Hindlimb muscle (tissue), 1 donor: ENCODE data around the gene STYXL2. TPM values are rescaled to one million over a fixed set of nuclear protein-coding genes. Genes with fewer than 3 reads are reported as not detected.

Experiments used
- DNase-seq: peaks from one replicate; pipeline ENCODE4 v3.0.0-alpha.2; 2013
- polyA plus RNA-seq: library from polyadenylated mRNA; unstranded; fragments of 120-200 nt; gene quantifications from one replicate; pipeline ENCODE4 v1.2.1, GENCODE V29; 2013; ENCODE audit not compliant: insufficient read length

Gene STYXL2
- polyA plus RNA-seq, 1 donor: 138 TPM

- DNase-seq: no peak
Observed at GRCh38 chr1:167081594-167082156, 12.2 kb upstream of the STYXL2 start.

DNA sequence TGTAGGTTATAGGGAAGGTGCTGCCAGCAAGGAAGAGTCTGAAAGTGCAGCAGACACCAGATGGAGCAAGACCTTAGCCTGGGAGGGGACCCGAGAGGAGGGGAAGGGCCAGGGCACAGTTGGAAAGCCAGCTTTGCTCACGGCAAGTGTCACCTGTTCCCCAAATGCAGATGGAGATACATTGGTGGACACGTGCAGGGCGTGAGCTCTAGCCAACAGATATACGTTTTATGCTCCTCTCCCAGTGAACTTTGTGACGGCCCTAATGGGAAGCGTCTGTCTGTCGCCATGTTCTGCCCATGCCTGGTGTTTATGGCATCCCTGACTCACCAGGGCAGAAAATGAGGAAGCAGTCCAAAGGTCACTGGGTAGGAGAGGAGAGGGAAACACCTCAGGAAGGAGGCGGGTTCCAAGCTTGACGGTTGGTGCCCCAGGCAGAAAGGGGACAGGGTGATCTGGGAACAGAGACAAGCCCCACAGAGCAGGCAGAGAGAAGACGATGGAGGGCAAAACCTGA is 11.3 kb upstream of the STYXL2 start:
- DNase-seq: no peak

DNA sequence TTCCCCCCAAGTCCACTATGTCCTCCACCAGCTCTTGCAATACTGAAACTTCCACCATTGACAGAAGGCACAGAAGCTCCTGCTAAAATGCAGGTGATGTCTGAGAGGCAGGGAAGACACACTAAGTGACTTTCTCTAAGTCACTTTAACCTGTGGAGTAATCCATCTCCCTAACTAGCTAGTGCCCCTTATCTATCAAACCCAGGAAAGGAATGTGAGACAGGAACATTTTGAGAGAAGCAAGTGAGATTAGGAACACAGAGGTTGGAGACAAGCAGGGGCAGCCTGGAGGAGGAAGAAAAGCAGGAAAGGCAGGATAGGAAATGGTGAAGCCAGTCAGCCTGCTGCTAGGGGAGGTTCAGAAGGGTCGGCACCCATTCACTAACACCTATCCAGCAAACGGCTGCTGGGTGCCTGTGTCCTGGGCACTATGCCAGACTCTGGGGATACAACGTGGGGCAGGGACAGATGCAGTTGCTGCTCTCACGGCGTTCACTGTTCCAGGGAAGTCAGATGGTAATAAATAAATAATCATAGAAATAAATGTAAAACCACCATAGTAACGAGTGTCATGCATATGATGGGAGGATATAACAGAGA is 10.7 kb upstream of the STYXL2 start:
- no peak for DNase-seq

GRCh38 chr1:167083871-167084270 is 10.0 kb upstream of the STYXL2 start:
- no peak for DNase-seq

DNA sequence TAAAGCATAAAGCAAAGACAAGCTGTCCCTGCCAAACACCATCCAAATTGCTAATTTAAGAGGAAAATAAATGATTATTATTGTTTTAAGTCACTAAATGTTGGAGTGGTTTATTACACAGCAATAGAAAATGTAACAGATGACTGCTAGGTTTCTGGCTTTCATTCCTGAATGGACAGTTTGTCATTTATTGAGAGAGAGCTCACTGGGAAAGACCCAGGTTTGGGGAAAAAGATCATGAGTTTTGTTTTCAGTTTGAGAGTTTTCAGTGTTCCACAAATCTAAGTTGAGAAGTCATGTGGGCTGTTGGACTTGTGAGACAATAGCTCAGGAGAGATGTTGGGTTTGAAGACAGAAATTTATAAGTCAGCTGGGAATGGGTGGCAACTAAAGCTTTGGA is 9.1 kb upstream of the STYXL2 start:
- DNase-seq: no peak

- no peak for DNase-seq
Observed at GRCh38 chr1:167086033-167086432, 7.8 kb upstream of the STYXL2 start.

DNA sequence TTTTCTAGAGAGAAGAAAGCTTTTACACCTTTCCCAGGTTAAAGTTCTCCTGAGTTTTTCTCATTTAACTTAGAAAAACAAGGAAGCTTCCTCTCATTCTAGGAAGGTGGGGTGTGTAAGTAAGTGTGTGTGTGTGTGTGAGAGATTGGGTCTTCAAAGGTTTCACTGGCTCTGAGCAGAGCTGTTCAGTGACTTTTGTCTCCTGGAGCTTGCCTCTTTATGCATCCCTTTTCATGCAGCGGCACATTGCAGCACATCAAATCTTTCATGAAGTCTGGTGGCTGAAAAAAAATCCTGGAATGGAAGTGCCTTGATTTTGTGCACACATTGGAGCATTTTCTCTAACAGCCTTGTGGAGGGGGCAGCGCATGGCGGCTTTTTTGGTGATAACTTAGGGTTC is 7.1 kb upstream of the STYXL2 start:
- no peak for DNase-seq

- DNase-seq: no peak
Observed at GRCh38 chr1:167088746-167089417, 5.0 kb upstream of the STYXL2 start.

DNA sequence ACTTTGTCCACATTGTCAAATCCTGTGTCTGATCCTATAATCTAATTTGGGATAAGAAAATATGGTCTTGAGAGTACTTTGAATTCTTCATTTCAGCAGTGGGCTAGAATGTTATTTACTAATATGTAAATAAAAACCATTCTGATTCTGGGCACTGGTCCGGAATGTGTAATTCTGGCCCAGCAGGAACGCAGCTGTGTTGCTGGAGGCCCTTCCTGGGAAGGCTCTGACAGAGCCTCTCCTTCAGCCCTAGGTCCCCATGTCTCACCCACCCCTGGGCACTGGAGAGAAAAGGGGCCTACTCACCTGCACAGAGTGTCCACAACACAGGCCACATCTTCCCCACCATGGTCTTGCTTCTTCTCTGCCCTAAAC is 3.9 kb upstream of the STYXL2 start:
- DNase-seq: no peak

- DNase-seq: no peak
Observed at GRCh38 chr1:167090314-167090942, 3.4 kb upstream of the STYXL2 start, which contains the start of gene GPA33. Gene GPA33 (minus strand): TSS chr1:167090377. CDS start chr1:167090287, 90 bp downstream.

GRCh38 chr1:167092653-167093052 is 1.2 kb upstream of the STYXL2 start:
- no peak for DNase-seq

- DNase-seq: no peak
Observed at GRCh38 chr1:167094690-167095089, 815 bp downstream of the STYXL2 start.

- DNase-seq: no peak
Observed at GRCh38 chr1:167095368-167095767, 1.5 kb downstream of the STYXL2 start.

DNA sequence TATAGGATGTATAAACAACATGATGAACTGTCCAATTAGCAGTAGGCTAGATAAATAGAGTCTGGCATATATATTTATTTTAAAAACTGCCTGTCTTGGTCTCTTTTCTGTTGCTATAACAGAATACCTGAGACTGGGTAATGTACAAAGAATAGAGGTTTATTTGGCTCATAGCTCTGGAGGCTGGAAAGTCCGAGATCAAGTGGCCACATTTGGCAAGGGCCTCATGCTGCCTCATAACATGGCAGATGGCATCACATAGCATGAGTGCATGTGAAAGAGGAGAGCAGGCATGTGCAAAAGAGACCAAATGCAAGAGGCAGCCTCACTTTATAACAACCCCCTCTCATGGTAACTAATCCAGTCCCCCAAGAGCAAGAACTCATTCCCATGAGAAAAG is 6.0 kb downstream of the STYXL2 start:
- no peak for DNase-seq

DNA sequence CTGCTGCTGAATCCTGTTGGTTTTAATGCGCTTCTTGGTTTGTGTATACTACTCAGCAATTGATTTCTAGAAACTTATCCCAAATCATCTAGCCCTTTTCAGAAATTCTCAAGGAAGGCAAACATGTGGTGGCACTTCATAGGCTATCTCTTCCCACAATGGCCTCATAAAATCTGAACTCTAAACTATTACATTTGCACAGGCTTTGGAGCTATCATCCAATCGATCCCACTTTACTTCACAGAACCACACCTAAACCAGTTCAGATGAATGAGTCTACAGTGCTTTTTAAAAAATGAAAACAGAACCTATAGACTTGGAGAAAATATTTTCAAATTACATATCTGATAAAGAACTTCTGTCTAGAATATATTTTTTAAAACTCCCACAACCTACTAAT is 6.9 kb downstream of the STYXL2 start:
- DNase-seq: no peak

- no peak for DNase-seq
Observed at GRCh38 chr1:167101754-167102153, 7.9 kb downstream of the STYXL2 start.

DNA sequence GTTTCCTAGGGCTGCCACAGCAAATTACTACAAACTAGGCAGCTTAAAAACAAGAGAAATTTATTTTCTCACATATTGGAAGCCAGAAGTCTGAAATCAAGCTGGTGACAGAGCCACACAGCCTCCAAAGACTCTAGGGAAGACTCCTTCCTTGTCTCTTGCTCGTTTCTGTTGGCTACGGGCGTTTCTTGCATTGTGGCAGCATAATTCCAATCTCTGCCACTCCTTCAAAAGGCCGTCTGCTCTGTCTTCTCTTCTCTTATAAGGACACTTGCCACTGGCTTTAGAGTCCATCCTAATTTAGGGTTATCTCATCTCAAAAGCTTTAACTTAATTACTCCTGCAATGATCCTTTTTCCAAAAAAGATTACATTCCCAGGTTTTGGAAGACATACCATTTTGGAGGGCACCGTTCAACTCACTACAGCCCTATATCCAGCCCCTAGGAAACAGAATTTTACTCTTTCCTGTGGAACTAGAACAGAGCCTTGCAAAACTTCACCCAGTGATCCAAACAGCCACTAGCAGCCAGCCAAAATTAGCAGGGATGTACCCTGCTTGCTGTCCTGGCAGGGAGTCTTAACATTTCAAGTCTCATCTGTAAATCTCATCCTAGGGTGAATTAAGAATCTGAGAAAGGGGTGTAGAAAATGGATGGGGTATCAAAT is 9.2 kb downstream of the STYXL2 start:
- DNase-seq: no peak

DNA sequence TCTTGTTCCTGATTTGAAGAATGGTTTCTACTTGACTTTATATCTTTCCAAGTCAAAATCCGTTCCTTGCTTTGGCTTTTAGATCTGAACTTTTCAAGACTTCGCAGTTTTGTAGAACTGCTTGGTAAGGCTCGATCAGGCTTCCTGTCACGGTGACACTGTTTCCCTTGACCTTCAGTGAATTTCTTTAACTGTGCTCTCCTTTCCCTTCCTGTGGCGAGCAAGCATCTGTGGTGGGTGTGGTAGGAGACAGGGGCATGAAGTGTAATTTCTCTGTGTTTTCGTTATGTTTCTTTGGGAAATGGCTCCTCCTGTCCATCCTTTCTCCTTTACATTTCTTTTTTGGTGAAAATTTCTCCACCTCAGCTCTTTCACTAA is 10.4 kb downstream of the STYXL2 start:
- no peak for DNase-seq

DNA sequence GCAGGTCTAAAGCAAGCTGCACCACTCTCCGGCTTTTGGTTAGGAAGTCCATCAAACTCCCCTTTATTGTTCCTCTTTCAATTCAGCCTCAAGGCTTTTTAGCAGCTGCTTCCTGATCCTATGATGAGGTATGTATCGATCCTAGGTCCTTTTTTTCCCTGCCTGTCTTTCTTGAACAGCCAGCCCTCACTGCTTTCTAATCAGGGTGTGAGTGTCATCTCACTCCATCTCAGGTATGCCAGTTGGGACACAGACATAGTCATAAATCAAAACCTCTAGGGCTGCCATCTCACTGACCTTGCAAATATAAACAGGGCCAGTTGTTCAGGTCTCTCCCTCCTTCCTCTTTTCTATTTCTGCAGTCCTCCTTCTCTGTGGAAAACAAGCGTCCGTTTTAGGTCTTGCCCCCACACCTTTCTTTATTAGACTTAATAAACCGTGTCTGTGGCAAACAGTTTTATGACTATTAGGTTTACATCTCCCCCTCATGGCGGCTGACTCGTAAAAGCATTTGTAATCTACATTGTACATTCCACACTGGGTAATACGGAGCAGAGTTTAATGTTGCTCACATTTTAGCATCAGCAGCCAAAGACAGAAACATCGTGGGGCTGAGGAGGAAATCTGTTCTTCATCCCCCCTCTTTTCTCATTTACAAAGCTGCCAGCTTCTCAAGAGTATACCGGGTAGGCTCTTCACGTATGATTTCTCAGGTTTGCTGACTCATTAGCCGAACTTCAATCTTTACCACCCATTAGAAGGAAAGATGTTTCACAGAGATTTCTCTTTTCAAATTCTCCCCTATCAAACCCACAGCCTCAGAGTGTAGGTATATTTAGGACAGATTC is 11.6 kb downstream of the STYXL2 start:
- no peak for DNase-seq

- no peak for DNase-seq
Observed at GRCh38 chr1:167106119-167106461, 12.2 kb downstream of the STYXL2 start.

GRCh38 chr1:167107456-167107855 is 13.6 kb downstream of the STYXL2 start:
- DNase-seq: no peak

DNA sequence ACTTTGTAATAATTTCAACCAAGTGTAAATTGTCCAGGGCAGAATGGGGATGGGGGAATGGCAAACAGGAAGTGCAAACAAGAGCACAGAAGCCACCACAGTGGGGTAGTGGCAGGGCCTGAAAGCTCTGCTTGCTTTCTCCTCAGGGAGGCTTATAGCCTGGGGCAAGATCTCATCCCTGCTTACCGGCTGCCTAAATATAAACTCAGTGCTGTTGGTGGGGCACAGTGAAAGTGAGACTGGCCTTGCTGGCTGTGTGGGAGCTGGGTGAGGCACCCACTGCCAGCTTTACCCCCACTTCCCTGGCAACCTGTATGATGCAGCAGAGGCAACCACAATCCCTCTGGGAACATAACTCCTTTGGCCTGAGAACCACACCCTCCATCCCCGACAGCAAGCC is 15.2 kb downstream of the STYXL2 start:
- DNase-seq: no peak
